AG04450 (cell line): ENCODE measurements around the gene SLC5A10. TPM values are rescaled to one million over a fixed set of nuclear protein-coding genes. Genes with fewer than 3 reads are reported as not detected.

ENCODE experiments used
- CTCF ChIA-PET: fragments of 300-600, 350-600 bp; formaldehyde crosslinking; extraction: SDS; loops from one replicate; lab custom pipeline; 2022; ENCODE audit warnings: antibody characterized with exemption, inconsistent platforms; lab: Charles Lee
- POLR2A ChIA-PET: fragments of 350-600 bp; formaldehyde crosslinking; extraction: SDS; loops from one replicate; lab custom pipeline; 2021; ENCODE audit warnings: antibody characterized with exemption, inconsistent platforms; lab: Yijun Ruan, JAX
- DNase-seq: peaks from one replicate; pipeline ENCODE4 v3.0.0-alpha.2; 2011; ENCODE audit warnings: low read depth, low spot score
- H3K27ac ChIP-seq: one replicate; pipeline ENCODE4 v1.5.1; 2012; ENCODE audit warnings: low read depth, low read length, control low read depth
- H3K27me3 ChIP-seq: one replicate; pipeline ENCODE4 v1.6.0; 2012; ENCODE audit warnings: low read length; ENCODE audit not compliant: control insufficient read depth, insufficient read depth
- H3K4me3 ChIP-seq: 2 replicates; pipeline ENCODE4 v1.5.1; 2011; ENCODE audit warnings: mild to moderate bottlenecking, low read depth, low read length, control low read depth
- H3K9me3 ChIP-seq: 2 replicates; pipeline ENCODE4 v1.5.1; 2012; ENCODE audit warnings: low read length; ENCODE audit not compliant: control insufficient read depth, insufficient read depth
- polyA plus RNA-seq: library from polyadenylated mRNA; depleted of rRNA; stranded (reverse); fragments of >200 nt; gene quantifications from 2 replicates; pipeline ENCODE4 v1.2.3, GENCODE V29; 2011
- TF ChIP-seq, protein P1 (sequence below): IDR thresholded peaks from 2 replicates; pipeline ENCODE4 v1.5.1; 2011; ENCODE audit warnings: low read depth, low read length, control low read depth, inconsistent platforms

Gene SLC5A10
- polyA plus RNA-seq, 1 experiment = not detected

DNA sequence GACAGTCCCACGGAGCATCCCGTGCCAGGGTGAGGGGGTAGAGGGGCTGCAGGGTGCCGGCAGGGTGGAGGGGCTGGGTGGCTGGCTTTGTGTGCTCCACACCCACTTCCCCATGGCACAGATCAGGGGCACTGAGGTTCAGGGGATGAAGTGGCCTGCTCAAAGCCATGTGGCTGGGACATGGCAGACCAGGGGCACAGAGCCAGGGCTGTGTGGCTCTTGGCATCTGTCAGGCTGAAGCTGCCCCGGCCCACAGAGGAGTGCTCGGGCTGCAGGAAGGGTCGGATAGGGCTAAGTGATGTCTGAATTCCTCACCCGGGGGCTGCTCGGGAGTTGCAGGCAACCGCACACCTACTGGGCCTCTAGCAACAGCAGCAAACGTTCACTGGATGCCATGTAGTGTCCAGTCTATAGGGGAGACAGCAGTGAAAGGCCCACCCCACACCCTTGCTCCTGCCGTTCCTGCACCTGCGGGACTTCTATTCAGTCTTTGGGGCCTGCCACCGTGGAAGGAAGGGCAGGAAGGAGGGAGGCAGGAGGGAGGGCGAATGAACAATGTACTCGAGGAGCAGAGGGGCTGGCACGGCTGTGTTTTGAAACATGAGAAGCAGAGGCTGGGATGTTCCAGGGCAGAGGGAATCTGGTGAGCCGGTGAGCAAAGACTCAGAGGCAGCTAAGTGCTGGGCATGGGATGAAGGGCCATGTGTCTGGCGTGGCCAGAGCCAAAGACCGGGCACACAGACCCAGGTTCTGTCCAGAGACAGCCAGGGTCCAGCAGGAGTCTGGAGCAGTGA, 15.1 kb downstream of the SLC5A10 start:
- ChIA-PET CTCF (interaction anchor here (0.5 kb wide), 2 partner anchors 73 to 161 kb away, joined by 3 to 5 read pairs; no protein-coding TSS in a partner anchor), POLR2A (no interaction called here)
- Histone ChIP-seq H3K9me3 (no peaks in the 10 kb centered on the region; the same call in 1 of the 2 replicates), H3K27ac (no peak overlapping the region), H3K27me3 (no peaks in the 10 kb centered on the region), H3K4me3 (no peak overlapping the region)
- TF ChIP-seq, protein P1, sequence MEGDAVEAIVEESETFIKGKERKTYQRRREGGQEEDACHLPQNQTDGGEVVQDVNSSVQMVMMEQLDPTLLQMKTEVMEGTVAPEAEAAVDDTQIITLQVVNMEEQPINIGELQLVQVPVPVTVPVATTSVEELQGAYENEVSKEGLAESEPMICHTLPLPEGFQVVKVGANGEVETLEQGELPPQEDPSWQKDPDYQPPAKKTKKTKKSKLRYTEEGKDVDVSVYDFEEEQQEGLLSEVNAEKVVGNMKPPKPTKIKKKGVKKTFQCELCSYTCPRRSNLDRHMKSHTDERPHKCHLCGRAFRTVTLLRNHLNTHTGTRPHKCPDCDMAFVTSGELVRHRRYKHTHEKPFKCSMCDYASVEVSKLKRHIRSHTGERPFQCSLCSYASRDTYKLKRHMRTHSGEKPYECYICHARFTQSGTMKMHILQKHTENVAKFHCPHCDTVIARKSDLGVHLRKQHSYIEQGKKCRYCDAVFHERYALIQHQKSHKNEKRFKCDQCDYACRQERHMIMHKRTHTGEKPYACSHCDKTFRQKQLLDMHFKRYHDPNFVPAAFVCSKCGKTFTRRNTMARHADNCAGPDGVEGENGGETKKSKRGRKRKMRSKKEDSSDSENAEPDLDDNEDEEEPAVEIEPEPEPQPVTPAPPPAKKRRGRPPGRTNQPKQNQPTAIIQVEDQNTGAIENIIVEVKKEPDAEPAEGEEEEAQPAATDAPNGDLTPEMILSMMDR = no peak
- DNase-seq = no peak

- TF ChIP-seq, protein P1 = no peak
- no peak for DNase-seq
- CTCF ChIA-PET = interaction anchor here (0.5 kb wide), 2 partner anchors 74 to 162 kb away, joined by 3 to 5 read pairs; no protein-coding TSS in a partner anchor
- POLR2A ChIA-PET = interaction anchor here (1.0 kb wide), 1 partner anchor 1022 kb away, joined by 3 read pairs; no protein-coding TSS in a partner anchor
- H3K9me3 ChIP-seq = no peaks in the 10 kb centered on the region; the same call in 1 of the 2 replicates
- H3K4me3 ChIP-seq = no peak overlapping the region
- H3K27ac ChIP-seq = no peak overlapping the region
- no peaks in the 10 kb centered on the region for H3K27me3 ChIP-seq
These were observed 16.0 kb downstream of the SLC5A10 start for GRCh38 chr17:18967916-18968315.

- Histone ChIP-seq H3K9me3 (no peaks in the 10 kb centered on the region; the same call in 1 of the 2 replicates), H3K27ac (no peak overlapping the region), H3K27me3 (no peaks in the 10 kb centered on the region), H3K4me3 (no peak overlapping the region)
- TF ChIP-seq, protein P1 = no peak
- POLR2A ChIA-PET = interaction anchor here (1.0 kb wide), 1 partner anchor 1022 kb away, joined by 3 read pairs; no protein-coding TSS in a partner anchor
- CTCF ChIA-PET = no interaction called here
- DNase-seq = no peak
These were observed 16.4 kb downstream of the SLC5A10 start for GRCh38 chr17:18968345-18968744.

GRCh38 chr17:18968945-18969887, 17.3 kb downstream of the SLC5A10 start:
- TF ChIP-seq, protein P1 = no peak
- no peak for DNase-seq
- Histone ChIP-seq H3K4me3 (no peak overlapping the region), H3K9me3 (no peaks in the 10 kb centered on the region; the same call in 1 of the 2 replicates), H3K27ac (no peak overlapping the region), H3K27me3 (no peaks in the 10 kb centered on the region)
- ChIA-PET CTCF (interaction anchor here (1.8 kb wide), 1 partner anchor 9 kb away, joined by 5 read pairs; no protein-coding TSS in a partner anchor), POLR2A (interaction anchor here (1.0 kb wide), 1 partner anchor 1023 kb away, joined by 3 read pairs; no protein-coding TSS in a partner anchor)
